ENCODE measurements around the gene METAP1D.

- no peak for TF ChIP-seq TP53 (CRISPR knock-in tag; IDR thresholded peaks at IDR 0.05)
- TF ChIP-seq CTCF (IDR thresholded peaks at IDR 0.05): no peak
- no peak for TF ChIP-seq JUN (IDR thresholded peaks at IDR 0.05)
- TF ChIP-seq MAX (IDR thresholded peaks at IDR 0.05): no peak
- TF ChIP-seq JUNB (IDR thresholded peaks at IDR 0.05): no peak
Observed at GRCh38 chr2:172082944-172083627, 83.3 kb downstream of the METAP1D start.
